ENCODE results near the gene PHLDA3.

Gene PHLDA3

DNA sequence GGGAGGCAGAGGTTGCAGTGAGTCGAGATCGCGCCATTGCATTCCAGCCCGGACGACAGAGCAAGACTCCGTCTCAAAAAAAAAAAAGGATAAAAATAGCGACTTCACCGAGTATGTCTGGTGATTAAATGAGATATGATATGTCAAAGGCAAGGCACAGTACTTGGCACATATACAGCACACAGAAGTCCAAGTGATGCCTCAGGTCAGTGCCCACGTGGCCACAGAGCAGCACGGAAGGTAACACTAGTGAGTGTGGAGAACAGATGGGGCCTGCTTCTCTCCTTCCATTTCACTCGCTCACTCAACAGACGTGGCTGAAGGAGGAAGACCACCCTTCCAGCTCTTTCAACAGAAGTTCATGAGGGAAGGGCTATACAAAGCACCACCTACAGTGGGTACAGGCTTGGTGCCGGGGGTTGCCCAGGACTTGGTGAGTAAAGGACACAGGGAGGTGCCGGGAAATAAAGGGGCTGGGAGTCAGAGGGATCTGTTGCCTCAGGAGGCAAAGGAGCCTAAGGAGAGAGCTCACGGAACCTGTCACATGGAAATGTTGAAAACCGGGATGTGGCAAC, 29.0 kb upstream of the PHLDA3 start:
- DNase-seq (ENCODE audit: low read depth in 1 of 2, low spot score in 1 of 2): no peak
- Histone ChIP-seq H3K27ac (replicated peaks) (no peak overlapping the region), H3K27me3 (ENCODE audit: insufficient read depth, poor library complexity, severe bottlenecking) (no peaks in the 10 kb centered on the region), H3K4me3 (replicated peaks; ENCODE audit: insufficient read depth, low read length) (no peak overlapping the region)
- TF ChIP-seq SPI1 (IDR thresholded peaks at IDR 0.05; ENCODE audit: borderline replicate concordance, low read depth) (no peak), GABPA (IDR thresholded peaks at IDR 0.05; ENCODE audit: low read depth) (no peak), POLR2AphosphoS5 (IDR thresholded peaks at IDR 0.05; ENCODE audit: low read depth) (no peak)
- TF ChIP-seq, protein P1, sequence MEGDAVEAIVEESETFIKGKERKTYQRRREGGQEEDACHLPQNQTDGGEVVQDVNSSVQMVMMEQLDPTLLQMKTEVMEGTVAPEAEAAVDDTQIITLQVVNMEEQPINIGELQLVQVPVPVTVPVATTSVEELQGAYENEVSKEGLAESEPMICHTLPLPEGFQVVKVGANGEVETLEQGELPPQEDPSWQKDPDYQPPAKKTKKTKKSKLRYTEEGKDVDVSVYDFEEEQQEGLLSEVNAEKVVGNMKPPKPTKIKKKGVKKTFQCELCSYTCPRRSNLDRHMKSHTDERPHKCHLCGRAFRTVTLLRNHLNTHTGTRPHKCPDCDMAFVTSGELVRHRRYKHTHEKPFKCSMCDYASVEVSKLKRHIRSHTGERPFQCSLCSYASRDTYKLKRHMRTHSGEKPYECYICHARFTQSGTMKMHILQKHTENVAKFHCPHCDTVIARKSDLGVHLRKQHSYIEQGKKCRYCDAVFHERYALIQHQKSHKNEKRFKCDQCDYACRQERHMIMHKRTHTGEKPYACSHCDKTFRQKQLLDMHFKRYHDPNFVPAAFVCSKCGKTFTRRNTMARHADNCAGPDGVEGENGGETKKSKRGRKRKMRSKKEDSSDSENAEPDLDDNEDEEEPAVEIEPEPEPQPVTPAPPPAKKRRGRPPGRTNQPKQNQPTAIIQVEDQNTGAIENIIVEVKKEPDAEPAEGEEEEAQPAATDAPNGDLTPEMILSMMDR (IDR thresholded peaks at IDR 0.05; ENCODE audit: insufficient read depth, low read length): no peak
- TF ChIP-seq, protein P2, sequence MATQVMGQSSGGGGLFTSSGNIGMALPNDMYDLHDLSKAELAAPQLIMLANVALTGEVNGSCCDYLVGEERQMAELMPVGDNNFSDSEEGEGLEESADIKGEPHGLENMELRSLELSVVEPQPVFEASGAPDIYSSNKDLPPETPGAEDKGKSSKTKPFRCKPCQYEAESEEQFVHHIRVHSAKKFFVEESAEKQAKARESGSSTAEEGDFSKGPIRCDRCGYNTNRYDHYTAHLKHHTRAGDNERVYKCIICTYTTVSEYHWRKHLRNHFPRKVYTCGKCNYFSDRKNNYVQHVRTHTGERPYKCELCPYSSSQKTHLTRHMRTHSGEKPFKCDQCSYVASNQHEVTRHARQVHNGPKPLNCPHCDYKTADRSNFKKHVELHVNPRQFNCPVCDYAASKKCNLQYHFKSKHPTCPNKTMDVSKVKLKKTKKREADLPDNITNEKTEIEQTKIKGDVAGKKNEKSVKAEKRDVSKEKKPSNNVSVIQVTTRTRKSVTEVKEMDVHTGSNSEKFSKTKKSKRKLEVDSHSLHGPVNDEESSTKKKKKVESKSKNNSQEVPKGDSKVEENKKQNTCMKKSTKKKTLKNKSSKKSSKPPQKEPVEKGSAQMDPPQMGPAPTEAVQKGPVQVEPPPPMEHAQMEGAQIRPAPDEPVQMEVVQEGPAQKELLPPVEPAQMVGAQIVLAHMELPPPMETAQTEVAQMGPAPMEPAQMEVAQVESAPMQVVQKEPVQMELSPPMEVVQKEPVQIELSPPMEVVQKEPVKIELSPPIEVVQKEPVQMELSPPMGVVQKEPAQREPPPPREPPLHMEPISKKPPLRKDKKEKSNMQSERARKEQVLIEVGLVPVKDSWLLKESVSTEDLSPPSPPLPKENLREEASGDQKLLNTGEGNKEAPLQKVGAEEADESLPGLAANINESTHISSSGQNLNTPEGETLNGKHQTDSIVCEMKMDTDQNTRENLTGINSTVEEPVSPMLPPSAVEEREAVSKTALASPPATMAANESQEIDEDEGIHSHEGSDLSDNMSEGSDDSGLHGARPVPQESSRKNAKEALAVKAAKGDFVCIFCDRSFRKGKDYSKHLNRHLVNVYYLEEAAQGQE (IDR thresholded peaks at IDR 0.05; ENCODE audit: insufficient replicate concordance, low read depth): no peak

DNA sequence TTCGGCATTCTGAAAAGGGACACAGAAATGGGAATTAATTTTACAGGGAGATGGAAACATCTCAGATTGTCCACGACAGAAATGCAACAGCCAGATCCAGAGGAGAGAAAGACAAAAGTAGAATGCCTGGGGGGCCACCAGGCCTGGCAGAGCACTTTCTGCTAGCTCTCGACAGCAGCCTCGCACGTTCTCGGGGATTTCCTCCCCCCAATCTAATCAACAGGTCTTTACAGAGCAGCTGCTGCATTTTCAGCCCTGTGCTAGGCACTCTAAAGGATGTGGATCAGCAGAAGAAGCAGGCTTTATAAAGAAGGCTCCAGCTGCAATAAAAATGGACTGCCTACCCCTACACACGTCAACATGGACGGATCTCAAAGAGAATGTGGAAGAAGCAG, 27.3 kb upstream of the PHLDA3 start:
- DNase-seq (ENCODE audit: low read depth in 1 of 2, low spot score in 1 of 2): no peak
- no peak for TF ChIP-seq POLR2AphosphoS5 (IDR thresholded peaks at IDR 0.05; ENCODE audit: low read depth)
- TF ChIP-seq SPI1 (IDR thresholded peaks at IDR 0.05; ENCODE audit: borderline replicate concordance, low read depth): no peak
- no peak for TF ChIP-seq GABPA (IDR thresholded peaks at IDR 0.05; ENCODE audit: low read depth)
- TF ChIP-seq, protein P1 (IDR thresholded peaks at IDR 0.05; ENCODE audit: insufficient read depth, low read length): no peak
- TF ChIP-seq, protein P2 (IDR thresholded peaks at IDR 0.05; ENCODE audit: insufficient replicate concordance, low read depth): no peak
- H3K27me3 ChIP-seq (ENCODE audit: insufficient read depth, poor library complexity, severe bottlenecking): no peaks in the 10 kb centered on the region
- no peak overlapping the region for H3K4me3 ChIP-seq (replicated peaks; ENCODE audit: insufficient read depth, low read length)
- no peak overlapping the region for H3K27ac ChIP-seq (replicated peaks)

DNA sequence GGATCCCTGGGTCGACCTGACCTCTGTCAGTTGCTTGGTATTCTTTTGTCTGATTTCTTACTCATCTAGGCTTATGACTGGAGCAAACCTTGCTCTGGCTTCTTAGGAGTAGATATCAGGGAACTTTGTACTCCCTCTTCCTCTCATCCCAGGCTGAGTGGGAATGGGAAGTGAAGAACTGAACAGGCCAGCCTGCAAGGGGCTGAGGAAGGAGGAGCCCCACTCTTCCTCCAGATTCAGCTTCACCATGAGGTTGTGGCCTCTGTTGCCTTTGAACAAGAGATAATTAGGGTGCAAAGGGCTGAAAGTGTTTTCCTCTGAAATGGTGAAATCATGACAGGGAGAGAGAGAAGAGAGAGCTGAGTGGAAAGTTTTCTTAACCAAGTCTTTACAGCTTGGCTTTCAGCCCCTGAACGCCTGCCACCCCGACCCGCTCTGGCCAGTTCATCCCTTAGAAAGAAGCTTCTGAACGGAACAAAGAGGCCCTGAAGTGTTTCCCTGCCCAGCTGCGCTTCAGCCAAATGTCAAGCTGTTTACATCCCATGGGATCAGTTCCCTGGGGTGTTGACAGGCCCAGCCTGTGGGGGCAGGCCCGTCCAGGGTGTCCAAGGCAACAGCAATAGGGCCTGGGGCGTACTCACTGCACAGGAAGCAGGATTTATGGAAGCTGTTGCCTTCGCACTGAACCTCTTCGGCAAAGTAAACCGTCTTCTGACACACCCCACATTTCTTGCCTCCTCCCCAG, 26.7 kb upstream of the PHLDA3 start:
- TF ChIP-seq, protein P1 (IDR thresholded peaks at IDR 0.05; ENCODE audit: insufficient read depth, low read length): no peak
- TF ChIP-seq, protein P2 (IDR thresholded peaks at IDR 0.05; ENCODE audit: insufficient replicate concordance, low read depth): no peak
- TF ChIP-seq POLR2AphosphoS5 (IDR thresholded peaks at IDR 0.05; ENCODE audit: low read depth) (no peak), SPI1 (IDR thresholded peaks at IDR 0.05; ENCODE audit: borderline replicate concordance, low read depth) (no peak)
- H3K4me3 ChIP-seq (replicated peaks; ENCODE audit: insufficient read depth, low read length): no peak overlapping the region
- no peak overlapping the region for H3K27ac ChIP-seq (replicated peaks)
- no peak for DNase-seq (ENCODE audit: low read depth in 1 of 2, low spot score in 1 of 2)
- H3K27me3 ChIP-seq (ENCODE audit: insufficient read depth, poor library complexity, severe bottlenecking): no peaks in the 10 kb centered on the region

Measured in HL-60 (cell line).